GM12891 (cell line): Measurements from ENCODE around the gene PLEKHA5.

Experiments
- DNase-seq: peaks from one replicate; pipeline ENCODE4 v3.0.0; 2011; ENCODE audit warnings: low spot score; ENCODE audit not compliant: insufficient read length
- FAIRE-seq: peaks from 2 replicates; lab custom pipeline; 2011; peaks lifted over from hg19 to GRCh38; lab: Jason Lieb, UNC
- PAX5 ChIP-seq: IDR thresholded peaks from 2 replicates; pipeline ENCODE4 v1.6.1; 2011; ENCODE audit warnings: low read length, moderate library complexity, mild to moderate bottlenecking; ENCODE audit not compliant: insufficient read depth, severe bottlenecking
- POLR2A ChIP-seq: IDR thresholded peaks from 2 replicates; pipeline ENCODE4 v1.6.1; 2011; ENCODE audit warnings: low read depth, low read length, control low read depth
- POLR2AphosphoS5 ChIP-seq: IDR thresholded peaks from 2 replicates; pipeline ENCODE4 v1.6.1; 2011; ENCODE audit warnings: low read depth, low read length, control low read depth
- POU2F2 ChIP-seq: IDR thresholded peaks from 2 replicates; pipeline ENCODE4 v1.6.1; 2011; ENCODE audit warnings: low read depth, mild to moderate bottlenecking, control low read depth, low read length, moderate library complexity
- SPI1 ChIP-seq: IDR thresholded peaks from 2 replicates; pipeline ENCODE4 v1.6.1; 2011; ENCODE audit warnings: low read depth, low read length, control low read depth
- TAF1 ChIP-seq: IDR thresholded peaks from 2 replicates; pipeline ENCODE4 v1.6.1; 2011; ENCODE audit warnings: low read depth, low read length, control low read depth

The PLEKHA5 gene

DNA sequence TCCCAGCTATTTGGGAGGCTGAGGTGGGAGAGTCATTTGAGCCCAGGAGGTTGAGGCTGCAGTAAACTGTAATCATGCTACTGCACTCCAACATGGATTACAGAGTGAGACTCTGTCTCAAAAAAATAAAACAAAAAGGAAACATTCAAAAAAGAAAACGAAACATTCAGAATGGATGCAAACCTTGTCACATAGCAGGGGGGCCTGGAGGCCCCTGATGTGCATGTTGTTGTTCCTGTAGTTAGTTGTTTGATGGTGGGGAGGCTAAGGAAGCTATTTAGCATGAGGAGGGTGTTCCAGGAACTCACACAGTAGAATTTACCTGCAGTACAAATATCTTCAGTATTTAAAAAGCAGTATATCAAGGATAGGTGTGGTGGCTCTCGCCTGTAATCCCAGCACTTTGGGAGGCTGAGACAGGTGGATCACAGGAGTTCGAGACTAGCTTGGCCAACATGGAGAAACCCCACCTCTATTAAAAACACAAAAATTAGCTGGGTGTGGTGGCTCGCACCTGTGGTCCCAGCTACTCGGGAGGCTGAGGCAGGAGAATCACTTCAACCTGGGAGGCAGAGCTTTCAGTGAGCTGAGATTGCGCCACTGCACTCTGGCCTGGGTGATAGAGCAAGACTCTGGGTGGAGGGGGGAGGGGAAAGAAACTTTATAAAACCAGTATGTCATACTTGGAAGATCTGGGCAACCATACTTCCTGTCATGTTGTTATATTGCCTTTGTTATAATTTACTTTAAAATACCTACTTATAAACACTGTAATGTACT is 292.2 kb downstream of the PLEKHA5 start:
- no peak for TF ChIP-seq POLR2AphosphoS5
- no peak for TF ChIP-seq SPI1
- no peak for TF ChIP-seq TAF1
- no peak for TF ChIP-seq PAX5
- TF ChIP-seq POLR2A, result no peak
- no peak for DNase-seq
- no peak for FAIRE-seq

DNA sequence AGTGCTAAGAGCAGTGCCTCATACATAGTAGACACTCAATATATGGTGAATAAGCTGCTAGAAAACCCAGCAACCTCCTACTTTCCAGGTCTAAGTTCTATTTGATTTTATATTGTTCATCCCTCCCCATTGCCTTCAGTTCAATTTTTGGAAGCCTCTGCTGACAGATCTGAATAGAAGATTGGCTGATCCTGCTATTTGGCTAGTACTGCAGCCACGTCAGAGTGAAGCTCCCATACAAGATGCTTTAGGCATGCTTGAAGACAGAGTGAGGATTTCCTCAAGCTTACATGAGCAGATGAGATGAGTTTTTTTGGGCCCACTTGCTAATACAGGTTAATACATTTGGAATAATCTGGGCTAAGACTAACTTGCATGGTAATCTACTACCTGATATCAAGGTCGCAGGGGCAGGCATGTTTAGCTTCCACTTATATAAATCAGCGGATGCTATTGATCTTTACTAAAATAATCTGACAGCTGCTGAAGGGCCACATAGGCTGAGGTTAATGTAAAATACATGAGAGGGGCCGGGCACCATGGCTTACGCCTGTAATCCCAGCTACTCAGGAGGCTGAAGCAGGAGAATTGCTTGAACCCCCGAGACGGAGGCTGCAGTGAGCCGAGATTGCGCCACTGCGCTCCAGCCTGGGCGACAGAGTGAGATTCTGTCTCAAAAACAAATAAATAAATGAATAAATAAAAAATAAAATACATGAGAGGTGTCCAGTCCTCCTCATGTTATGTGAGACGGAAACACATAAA is 293.8 kb downstream of the PLEKHA5 start:
- FAIRE-seq (no peak), DNase-seq (no peak)
- TF ChIP-seq POLR2AphosphoS5 (no peak), POLR2A (no peak), POU2F2 (no peak), SPI1 (no peak)
